ENCODE results near the gene CPSF3. TPM values are rescaled to one million over a fixed set of nuclear protein-coding genes. Genes with fewer than 3 reads are reported as not detected.

The CPSF3 gene
- 19.4 TPM for total RNA-seq

GRCh38 chr2:9423100-9423921 lies at the start of gene CPSF3, which contains the start of gene ITGB1BP1:
TSS of gene CPSF3 (plus strand) at chr2:9423654. CDS start at chr2:9423774, 120 bp downstream.
TSS of gene ITGB1BP1 (minus strand) at chr2:9423528. CDS start at chr2:9418697, 4,831 bp downstream.
- H3K27me3 ChIP-seq: no peaks in the 10 kb centered on the region
- H3K9me3 ChIP-seq: no peaks in the 10 kb centered on the region
- H3K27ac ChIP-seq: peak within 1 kb of the TSS; percentile 94
- peaks cover 0 to 2% of the 10 kb centered on the region in 2 donors for H3K36me3 ChIP-seq
- intact Hi-C loops (cut with DNase I): no loop called here
- DNase-seq (ENCODE audit: extremely low spot score in 2 of 2): peak in 1 of 2 donors; percentile 96
- peaks cover 54% of the 10 kb centered on the region for H3K4me1 ChIP-seq
- TF ChIP-seq POLR2AphosphoS5 (IDR thresholded peaks at IDR 0.05; ENCODE audit: insufficient read depth in 1 of 2, low read depth in 1 of 2) (peak; percentile 86 to 95), POLR2A (IDR thresholded peaks at IDR 0.05) (peak in 1 of 2 donors; percentile 46), CTCF (IDR thresholded peaks at IDR 0.05) (no peak)
- H3K4me3 ChIP-seq: peak within 1 kb of the TSS; percentile 67 to 72

DNA sequence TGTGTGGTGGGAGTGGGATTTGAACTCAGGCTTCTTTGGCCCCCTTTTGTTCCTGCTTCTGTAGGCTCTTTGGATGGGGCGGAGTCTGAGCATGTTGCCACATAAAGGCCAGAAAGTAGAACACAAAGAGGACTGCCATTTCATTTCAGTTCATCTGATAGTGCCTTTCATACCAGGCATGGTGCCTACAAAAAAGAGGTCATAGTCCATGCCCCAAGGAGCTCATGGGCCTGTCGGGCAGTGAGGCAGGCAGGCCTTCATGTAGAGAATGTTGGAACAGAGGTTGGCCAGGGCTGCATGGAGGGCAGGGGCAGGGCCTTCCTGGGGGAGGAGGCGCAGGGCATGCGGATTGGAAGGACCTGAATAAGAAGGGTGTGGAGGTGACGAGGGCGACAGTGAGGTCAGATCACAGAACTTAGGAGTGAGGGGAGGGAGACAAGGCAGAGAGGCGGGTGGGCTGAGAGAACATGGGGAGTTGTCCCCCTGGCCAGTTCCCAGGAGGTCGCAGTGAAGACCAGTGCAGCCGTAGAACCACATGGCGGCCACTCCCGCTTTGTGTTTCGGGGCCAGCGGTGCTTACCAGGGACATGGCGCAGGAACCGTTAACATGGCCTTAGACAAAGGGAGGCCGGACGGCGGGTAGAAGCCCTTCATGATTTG lies 49.3 kb upstream of the CPSF3 start:
- Histone ChIP-seq H3K36me3 (peaks cover 0 to 10% of the 10 kb centered on the region in 2 donors), H3K9me3 (no peaks in the 10 kb centered on the region), H3K27me3 (no peaks in the 10 kb centered on the region), H3K27ac (no peak overlapping the region), H3K4me3 (no peak overlapping the region), H3K4me1 (peaks cover 29% of the 10 kb centered on the region)
- DNase-seq (ENCODE audit: extremely low spot score in 2 of 2): no peak
- TF ChIP-seq POLR2AphosphoS5 (IDR thresholded peaks at IDR 0.05; ENCODE audit: insufficient read depth in 1 of 2, low read depth in 1 of 2) (no peak), POLR2A (IDR thresholded peaks at IDR 0.05) (no peak), CTCF (IDR thresholded peaks at IDR 0.05) (no peak)
- intact Hi-C loops (cut with DNase I): no loop called here

DNA sequence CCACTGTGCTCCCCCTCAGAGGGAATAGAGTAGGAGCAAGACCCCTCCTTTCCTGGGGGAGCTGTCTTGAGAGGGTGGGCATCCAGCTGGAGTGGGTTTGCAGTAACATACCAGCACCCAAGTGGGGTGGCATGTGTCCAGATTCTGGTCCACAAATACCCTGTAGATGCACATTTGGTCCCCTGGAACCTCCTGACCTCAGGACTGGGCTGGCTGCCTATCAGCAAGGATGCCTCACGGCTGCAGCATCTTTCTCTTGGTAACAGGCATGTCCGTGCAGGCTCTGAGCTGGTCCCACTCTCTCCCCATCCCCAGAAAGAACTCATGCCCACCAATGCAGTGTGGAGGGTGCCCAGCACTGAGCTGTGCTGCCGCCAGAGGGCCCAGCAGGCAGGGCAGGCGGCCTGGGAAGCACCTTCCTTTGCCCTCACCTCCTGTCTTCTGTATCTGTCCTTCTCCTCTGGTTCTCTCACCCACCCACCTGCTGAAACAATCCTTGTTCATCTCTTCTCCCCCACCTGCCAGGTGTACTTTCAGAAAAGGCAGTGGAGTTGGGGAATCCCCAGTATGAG lies 47.5 kb upstream of the CPSF3 start:
- Histone ChIP-seq H3K27me3 (no peaks in the 10 kb centered on the region), H3K4me3 (no peak overlapping the region), H3K4me1 (peaks cover 36% of the 10 kb centered on the region), H3K36me3 (peaks cover 0 to 10% of the 10 kb centered on the region in 2 donors), H3K27ac (peak overlapping the region; percentile 89), H3K9me3 (no peaks in the 10 kb centered on the region)
- DNase-seq (ENCODE audit: extremely low spot score in 2 of 2): no peak
- intact Hi-C loops (cut with DNase I): no loop called here
- TF ChIP-seq CTCF (IDR thresholded peaks at IDR 0.05) (no peak), POLR2AphosphoS5 (IDR thresholded peaks at IDR 0.05; ENCODE audit: insufficient read depth in 1 of 2, low read depth in 1 of 2) (no peak), POLR2A (IDR thresholded peaks at IDR 0.05) (no peak)

DNA sequence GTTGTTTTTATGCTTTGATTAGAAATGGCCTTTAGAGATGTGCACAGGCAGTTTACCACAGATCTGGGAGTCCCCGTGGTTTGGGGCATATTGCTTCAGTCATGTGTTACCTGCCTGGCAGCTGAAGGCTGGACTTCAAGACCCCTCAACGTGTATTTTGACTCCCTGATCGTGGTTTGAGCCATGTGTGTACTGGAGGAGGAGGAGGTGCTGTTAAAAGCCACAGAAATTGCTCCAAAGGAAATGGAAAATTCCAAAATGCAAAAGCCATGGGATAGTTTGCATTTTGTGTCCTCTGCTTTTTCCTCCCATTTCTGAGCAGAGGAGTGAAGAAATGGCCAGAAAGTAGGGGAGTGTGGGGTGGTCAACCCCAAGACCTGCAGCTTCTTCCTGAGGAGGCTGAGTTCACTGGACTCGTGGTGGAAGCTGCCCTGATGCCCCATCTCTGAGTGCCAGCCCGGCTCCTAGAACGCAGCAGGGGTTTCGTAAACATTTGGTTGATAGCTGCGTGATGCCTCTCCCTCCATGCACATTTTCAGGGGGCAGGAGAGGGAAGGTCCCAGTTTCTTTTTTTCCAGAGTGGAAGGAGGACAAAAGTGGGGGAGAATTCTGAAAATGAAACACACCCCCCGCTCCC lies 45.9 kb upstream of the CPSF3 start:
- no peak for TF ChIP-seq POLR2AphosphoS5 (IDR thresholded peaks at IDR 0.05; ENCODE audit: insufficient read depth in 1 of 2, low read depth in 1 of 2)
- peak overlapping the region; percentile 89 for H3K27ac ChIP-seq
- intact Hi-C loops (cut with DNase I): no loop called here
- H3K4me1 ChIP-seq: peaks cover 35% of the 10 kb centered on the region
- peaks cover 0 to 10% of the 10 kb centered on the region in 2 donors for H3K36me3 ChIP-seq
- H3K9me3 ChIP-seq: no peaks in the 10 kb centered on the region
- H3K27me3 ChIP-seq: no peaks in the 10 kb centered on the region
- no peak overlapping the region for H3K4me3 ChIP-seq
- DNase-seq (ENCODE audit: extremely low spot score in 2 of 2): no peak

Data from vagina (tissue), 2 donors.